ENCODE data around the gene CASD1.

Gene CASD1

DNA sequence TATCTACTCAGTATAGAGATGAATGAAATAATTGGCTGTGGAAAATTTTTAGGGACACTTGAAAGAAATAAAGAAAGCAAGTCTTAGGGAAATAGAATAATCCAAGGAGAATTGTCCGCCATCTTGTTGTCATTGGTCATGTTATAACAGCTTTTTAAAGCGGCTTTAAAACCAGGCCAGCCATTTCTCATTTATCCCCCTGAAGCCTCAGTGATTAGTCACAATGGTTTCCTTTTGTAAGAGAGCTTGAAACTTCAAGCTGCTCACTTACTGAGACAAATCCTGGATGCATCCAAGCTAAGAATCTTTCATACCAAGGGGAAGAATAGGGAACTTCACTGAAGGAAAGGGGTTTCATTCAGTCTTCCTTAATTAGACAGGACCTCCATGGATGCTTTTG, 78.5 kb downstream of the CASD1 start:
- DNase-seq (ENCODE audit: low spot score) = no peak

DNA sequence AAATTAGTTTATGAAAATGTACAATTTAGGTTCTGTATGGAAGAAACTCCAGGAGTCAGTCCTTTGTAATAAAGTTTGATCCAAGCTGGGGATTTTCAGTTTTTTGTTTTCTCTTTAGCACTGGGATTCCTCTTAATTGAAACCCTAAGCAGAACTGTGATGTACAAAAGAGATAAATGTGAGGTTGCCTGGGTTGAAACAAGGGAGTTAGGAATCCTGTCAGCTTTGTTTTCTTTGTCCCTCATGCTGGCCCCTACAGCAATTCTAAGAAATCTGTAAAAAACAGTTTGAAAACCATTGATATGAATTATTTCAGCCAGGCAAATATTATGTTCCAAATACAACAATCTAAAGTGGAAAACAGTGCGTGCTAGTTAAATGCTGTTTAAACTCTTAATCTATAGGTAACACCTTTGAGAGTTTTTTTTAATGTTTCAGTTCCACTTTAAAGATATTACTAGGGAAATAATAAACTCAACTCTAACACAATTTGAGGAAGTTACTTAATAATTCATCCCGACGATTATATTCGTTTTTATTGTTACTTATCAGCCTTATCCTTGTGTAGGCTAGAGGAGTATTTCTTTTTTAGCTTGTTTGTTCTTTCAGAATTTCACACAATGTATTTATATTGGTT, 81.0 kb downstream of the CASD1 start:
- DNase-seq (ENCODE audit: low spot score) = no peak

DNA sequence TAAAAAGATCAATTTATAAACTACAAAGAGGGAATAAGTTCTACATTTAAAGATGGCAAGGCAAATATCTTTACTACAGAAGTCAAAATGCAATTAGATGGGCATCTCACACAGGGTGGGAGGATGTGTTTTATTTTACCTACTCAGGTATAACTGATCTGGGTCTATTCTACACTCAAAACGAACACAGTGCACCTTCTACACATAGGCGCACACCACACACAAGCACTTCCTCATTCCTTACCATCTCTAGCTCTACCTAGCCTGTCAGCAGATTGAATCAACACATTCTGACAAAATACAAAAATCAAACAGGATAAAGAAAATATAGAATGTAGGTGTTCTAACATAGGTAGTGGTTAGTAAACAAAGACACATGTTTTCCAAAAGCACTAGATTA, 81.6 kb downstream of the CASD1 start:
- no peak for DNase-seq (ENCODE audit: low spot score)

DNA sequence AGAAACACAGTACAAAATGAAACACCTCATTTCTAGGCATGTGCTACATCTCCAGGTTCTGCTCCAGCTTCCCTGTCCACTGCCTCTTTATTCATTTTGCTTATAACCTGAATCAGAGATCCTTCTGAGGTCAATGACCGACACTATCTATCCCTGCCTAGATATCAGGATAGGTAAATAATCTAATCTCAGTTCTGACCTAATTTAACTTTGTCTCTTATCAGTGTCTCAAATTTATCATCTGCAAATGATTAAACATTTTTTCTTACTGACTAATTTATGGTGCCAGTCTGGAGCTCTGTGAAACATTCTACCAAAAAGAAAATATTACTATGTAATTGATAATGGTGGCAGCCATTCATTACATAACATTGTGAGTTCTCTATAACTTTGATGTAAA, 85.3 kb downstream of the CASD1 start:
- no peak for DNase-seq (ENCODE audit: low spot score)

DNA sequence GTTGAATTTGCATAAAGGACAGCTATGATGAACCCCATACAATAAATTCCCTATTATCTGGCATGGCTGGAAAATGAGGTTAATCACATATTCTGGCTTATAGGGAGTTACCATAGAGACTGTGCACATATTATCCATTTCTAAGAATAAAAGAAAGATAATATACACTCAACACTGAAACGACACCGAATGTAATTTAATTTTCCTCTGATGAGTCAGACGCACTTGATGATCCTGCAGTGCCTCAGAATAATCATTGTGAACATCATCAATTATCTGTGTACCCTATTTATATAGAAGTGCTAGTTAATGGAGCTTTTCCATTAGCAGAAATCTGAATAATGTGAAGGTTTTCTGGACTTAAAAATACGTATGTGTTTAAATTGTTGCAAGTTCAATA, 86.1 kb downstream of the CASD1 start:
- DNase-seq (ENCODE audit: low spot score) = no peak

- DNase-seq (ENCODE audit: low spot score) = no peak
These were observed 90.7 kb downstream of the CASD1 start for GRCh38 chr7:94600267-94600666.

DNA sequence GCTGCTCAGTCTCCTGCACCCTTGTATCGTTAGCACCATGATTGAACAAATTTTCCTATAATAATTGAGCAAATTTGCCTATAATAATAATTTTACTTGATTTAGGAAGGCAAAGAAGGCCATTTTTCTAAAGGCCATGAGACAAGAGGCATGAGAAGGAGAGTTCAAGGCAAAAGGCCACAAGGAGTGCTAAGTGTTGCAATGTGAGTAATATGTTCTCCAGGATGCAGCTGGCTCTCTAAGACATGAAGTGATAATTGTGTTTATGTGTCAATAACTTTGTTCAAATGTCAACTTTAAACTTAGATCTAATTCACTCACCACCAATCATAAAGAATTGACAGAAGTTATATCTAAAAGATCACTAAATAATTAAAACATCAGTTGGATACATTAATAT, 92.6 kb downstream of the CASD1 start:
- DNase-seq (ENCODE audit: low spot score) = no peak

DNA sequence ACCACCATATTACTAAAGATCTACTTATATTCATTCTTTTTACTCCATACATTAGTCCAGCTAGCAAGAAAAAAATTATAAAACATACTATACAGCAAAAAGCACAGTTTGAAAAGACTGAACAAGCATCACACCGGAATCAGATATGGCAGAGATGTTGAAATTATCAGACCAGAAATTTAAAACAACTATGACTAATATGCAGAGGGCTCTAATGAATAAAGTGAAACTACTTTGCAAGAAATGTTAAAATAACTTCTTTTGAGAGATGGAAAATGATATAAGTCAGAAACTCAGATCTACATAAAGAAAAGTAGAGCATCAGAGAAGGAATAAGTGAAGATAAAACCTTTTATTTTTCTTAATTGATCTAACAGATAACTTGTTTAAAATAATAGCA, 95.4 kb downstream of the CASD1 start:
- DNase-seq (ENCODE audit: low spot score) = no peak

All from D341Med (cell line).